HEK293 (cell line): ENCODE data around the gene EVI2B.

Experiments used
- ATF2 ChIP-seq: fragments of 450-650 bp; formaldehyde crosslinking; IDR thresholded peaks from 2 replicates; pipeline ENCODE4 v1.5.1; 2016; ENCODE audit warnings: missing biosample characterization, missing genetic modification characterization, low read depth
- CTCF ChIP-seq: fragments of 450-650 bp; formaldehyde crosslinking; IDR thresholded peaks from 2 replicates; pipeline ENCODE4 v1.5.1; 2016; ENCODE audit warnings: missing biosample characterization, missing genetic modification characterization
- GLIS2 ChIP-seq: fragments of 450-650 bp; formaldehyde crosslinking; IDR thresholded peaks from 2 replicates; pipeline ENCODE4 v1.5.1; 2016; ENCODE audit warnings: missing biosample characterization, missing genetic modification characterization
- ZBTB17 ChIP-seq: fragments of 450-650 bp; formaldehyde crosslinking; IDR thresholded peaks from 2 replicates; pipeline ENCODE4 v1.5.1; 2016; ENCODE audit warnings: missing biosample characterization, missing genetic modification characterization
- ZBTB49 ChIP-seq: fragments of 450-650 bp; formaldehyde crosslinking; IDR thresholded peaks from 2 replicates; pipeline ENCODE4 v1.5.1; 2016; ENCODE audit warnings: missing biosample characterization, missing genetic modification characterization, low read depth
- ZBTB6 ChIP-seq: fragments of 450-650 bp; formaldehyde crosslinking; IDR thresholded peaks from 2 replicates; pipeline ENCODE4 v1.5.1; 2017; ENCODE audit warnings: missing biosample characterization, missing genetic modification characterization
- ZNF350 ChIP-seq: fragments of 450-650 bp; formaldehyde crosslinking; IDR thresholded peaks from 2 replicates; pipeline ENCODE4 v1.5.0; 2017; ENCODE audit warnings: missing biosample characterization, mild to moderate bottlenecking, missing genetic modification characterization
- ZNF558 ChIP-seq: fragments of 450-650 bp; formaldehyde crosslinking; IDR thresholded peaks from 2 replicates; pipeline ENCODE4 v1.5.1; 2016; ENCODE audit warnings: missing biosample characterization, missing genetic modification characterization
- ZNF580 ChIP-seq: fragments of 450-650 bp; formaldehyde crosslinking; IDR thresholded peaks from 2 replicates; pipeline ENCODE4 v1.5.1; 2016; ENCODE audit warnings: missing biosample characterization, missing genetic modification characterization
- ZNF610 ChIP-seq: fragments of 450-650 bp; formaldehyde crosslinking; IDR thresholded peaks from 2 replicates; pipeline ENCODE4 v1.5.1; 2016; ENCODE audit warnings: missing biosample characterization, missing genetic modification characterization, borderline replicate concordance
- ZNF621 ChIP-seq: fragments of 450-650 bp; formaldehyde crosslinking; IDR thresholded peaks from 2 replicates; pipeline ENCODE4 v1.5.1; 2017; ENCODE audit warnings: missing biosample characterization, missing genetic modification characterization
- ZSCAN30 ChIP-seq: fragments of 450-650 bp; IDR thresholded peaks from 2 replicates; pipeline ENCODE4 v1.5.1; 2018; ENCODE audit warnings: missing biosample characterization, mild to moderate bottlenecking, missing genetic modification characterization, moderate library complexity

GRCh38 chr17:31279401-31279800 is 34.5 kb downstream of the EVI2B start:
- TF ChIP-seq ZBTB17 (tag by site-specific recombination): no peak
- TF ChIP-seq GLIS2 (tag by site-specific recombination): no peak
- no peak for TF ChIP-seq ZBTB49 (tag by site-specific recombination)
- TF ChIP-seq CTCF (tag by site-specific recombination): no peak
- TF ChIP-seq ZNF350 (tag by site-specific recombination): no peak
- no peak for TF ChIP-seq ATF2 (tag by site-specific recombination)
- no peak for TF ChIP-seq ZBTB6 (tag by site-specific recombination)
- TF ChIP-seq ZNF558: no peak
- TF ChIP-seq ZNF580 (tag by site-specific recombination): no peak
- no peak for TF ChIP-seq ZNF610
- no peak for TF ChIP-seq ZSCAN30 (tag by site-specific recombination)
- no peak for TF ChIP-seq ZNF621 (tag by site-specific recombination)
